Activated T-cell treated with anti-CD3 and anti-CD28 coated beads, Interleukin-2, amount 50 U/mL, for 72 hours (primary cell): Measurements from ENCODE around the gene EZH1. TPM values are rescaled to one million over a fixed set of nuclear protein-coding genes. Genes with fewer than 3 reads are reported as not detected.

ENCODE experiments used
- ATAC-seq, 2 donors: fragments of 150-1000 bp; cut with Tn5 transposase; replicated peaks in 1 of 2; 2 replicates each; pipeline ENCODE4 v1.10.0; 2021; ENCODE audit warnings: moderate library complexity in 2 of 2, mild to moderate bottlenecking in 1 of 2
- DNase-seq, 2 donors: peaks; one replicate each; pipeline ENCODE4 v3.0.0; 2021 to 2022; ENCODE audit warnings: mixed read lengths in 1 of 2
- H3K27ac Mint-ChIP-seq: one replicate; pipeline ENCODE4 v1.8.0; 2022; ENCODE audit warnings: mild to moderate bottlenecking, moderate library complexity, mixed read lengths
- H3K27me3 Mint-ChIP-seq: one replicate; pipeline ENCODE4 v1.8.0; 2022; ENCODE audit warnings: low read depth, mixed read lengths
- H3K36me3 Mint-ChIP-seq, 2 donors: one replicate each; pipeline ENCODE4 v1.8.0; 2022; ENCODE audit warnings: mixed read lengths in 2 of 2, mild to moderate bottlenecking in 1 of 2; ENCODE audit not compliant: insufficient read depth in 2 of 2
- H3K4me1 Mint-ChIP-seq: one replicate; pipeline ENCODE4 v1.8.0; 2022; ENCODE audit warnings: low read depth, mixed read lengths
- H3K4me3 Mint-ChIP-seq, 2 donors: one replicate each; pipeline ENCODE4 v1.8.0; 2022; ENCODE audit warnings: mild to moderate bottlenecking in 2 of 2, mixed read lengths in 2 of 2, moderate library complexity in 2 of 2
- H3K9me3 Mint-ChIP-seq, 2 donors: one replicate each; pipeline ENCODE4 v1.8.0; 2022; ENCODE audit warnings: mixed read lengths in 2 of 2
- total RNA-seq, 2 donors: library from RNA; stranded (reverse); gene quantifications; one replicate each; pipeline ENCODE4 v1.2.3, GENCODE V29; 2022

Gene EZH1
- total RNA-seq, 2 donors from 2014 or later = 40.9 to 45.9 TPM

- no peak overlapping the region for H3K27ac Mint-ChIP-seq
- H3K27me3 Mint-ChIP-seq = peaks cover 9% of the 10 kb centered on the region
- peaks cover 3 to 6% of the 10 kb centered on the region in 2 donors for H3K36me3 Mint-ChIP-seq
- ATAC-seq (no peak), DNase-seq (no peak)
- H3K4me1 Mint-ChIP-seq = no peaks in the 10 kb centered on the region
- H3K4me3 Mint-ChIP-seq = no peak overlapping the region
- H3K9me3 Mint-ChIP-seq = no peaks in the 10 kb centered on the region
Measured at GRCh38 chr17:42697108-42697811, 47.6 kb downstream of the EZH1 start.

GRCh38 chr17:42695500-42695899 is 49.3 kb downstream of the EZH1 start:
- no peak overlapping the region for H3K4me3 Mint-ChIP-seq
- no peaks in the 10 kb centered on the region for H3K9me3 Mint-ChIP-seq
- H3K36me3 Mint-ChIP-seq = peaks cover 0 to under 1% of the 10 kb centered on the region in 2 donors
- DNase-seq (no peak), ATAC-seq (no peak)
- H3K27ac Mint-ChIP-seq = no peak overlapping the region
- H3K27me3 Mint-ChIP-seq = no peaks in the 10 kb centered on the region
- no peaks in the 10 kb centered on the region for H3K4me1 Mint-ChIP-seq

GRCh38 chr17:42694524-42694923 is 50.3 kb downstream of the EZH1 start:
- Mint-ChIP-seq H3K36me3 (no peaks in the 10 kb centered on the region), H3K4me3 (no peak overlapping the region), H3K27ac (no peak overlapping the region), H3K27me3 (no peaks in the 10 kb centered on the region), H3K9me3 (no peaks in the 10 kb centered on the region), H3K4me1 (no peaks in the 10 kb centered on the region)
- DNase-seq (no peak), ATAC-seq (no peak)

GRCh38 chr17:42692489-42692888 is 52.4 kb downstream of the EZH1 start:
- Mint-ChIP-seq H3K36me3 (no peaks in the 10 kb centered on the region), H3K4me1 (no peaks in the 10 kb centered on the region), H3K9me3 (no peaks in the 10 kb centered on the region), H3K27ac (no peak overlapping the region), H3K4me3 (no peak overlapping the region), H3K27me3 (no peaks in the 10 kb centered on the region)
- no peak for DNase-seq
- ATAC-seq = no peak

- H3K27ac Mint-ChIP-seq = no peak overlapping the region
- peaks cover 1% of the 10 kb centered on the region for H3K27me3 Mint-ChIP-seq
- no peak overlapping the region for H3K4me3 Mint-ChIP-seq
- ATAC-seq (no peak), DNase-seq (no peak)
- no peaks in the 10 kb centered on the region for H3K36me3 Mint-ChIP-seq
- no peaks in the 10 kb centered on the region for H3K9me3 Mint-ChIP-seq
- H3K4me1 Mint-ChIP-seq = no peaks in the 10 kb centered on the region
Measured at GRCh38 chr17:42691021-42691545, 53.8 kb downstream of the EZH1 start.

- Mint-ChIP-seq H3K27ac (no peak overlapping the region), H3K27me3 (peaks cover 6% of the 10 kb centered on the region), H3K4me1 (no peaks in the 10 kb centered on the region), H3K4me3 (no peak overlapping the region), H3K36me3 (no peaks in the 10 kb centered on the region), H3K9me3 (no peaks in the 10 kb centered on the region)
- DNase-seq = no peak
- no peak for ATAC-seq
Measured at GRCh38 chr17:42690596-42690995, 54.2 kb downstream of the EZH1 start.

- DNase-seq (no peak), ATAC-seq (no peak)
- Mint-ChIP-seq H3K9me3 (no peaks in the 10 kb centered on the region), H3K36me3 (no peaks in the 10 kb centered on the region), H3K4me3 (no peak overlapping the region), H3K27me3 (peaks cover 34% of the 10 kb centered on the region), H3K27ac (no peak overlapping the region), H3K4me1 (peaks cover 13% of the 10 kb centered on the region)
Measured at GRCh38 chr17:42687707-42688320, 57.0 kb downstream of the EZH1 start.

GRCh38 chr17:42686520-42687128 is 58.2 kb downstream of the EZH1 start:
- H3K9me3 Mint-ChIP-seq = no peaks in the 10 kb centered on the region
- peaks cover 25% of the 10 kb centered on the region for H3K4me1 Mint-ChIP-seq
- no peaks in the 10 kb centered on the region for H3K36me3 Mint-ChIP-seq
- H3K4me3 Mint-ChIP-seq = no peak overlapping the region
- H3K27me3 Mint-ChIP-seq = peaks cover 46% of the 10 kb centered on the region
- H3K27ac Mint-ChIP-seq = no peak overlapping the region
- DNase-seq (no peak), ATAC-seq (no peak)

- peaks cover 51% of the 10 kb centered on the region for H3K27me3 Mint-ChIP-seq
- ATAC-seq = no peak
- no peak overlapping the region for H3K27ac Mint-ChIP-seq
- H3K4me3 Mint-ChIP-seq = no peak overlapping the region
- peaks cover 31% of the 10 kb centered on the region for H3K4me1 Mint-ChIP-seq
- H3K36me3 Mint-ChIP-seq = no peaks in the 10 kb centered on the region
- DNase-seq = no peak
- H3K9me3 Mint-ChIP-seq = no peaks in the 10 kb centered on the region
Measured at GRCh38 chr17:42685831-42686230, 59.0 kb downstream of the EZH1 start.

GRCh38 chr17:42684929-42685556 is 59.8 kb downstream of the EZH1 start:
- DNase-seq (no peak), ATAC-seq (no peak)
- H3K4me1 Mint-ChIP-seq = peaks cover 31% of the 10 kb centered on the region
- no peak overlapping the region for H3K27ac Mint-ChIP-seq
- H3K9me3 Mint-ChIP-seq = no peaks in the 10 kb centered on the region
- H3K36me3 Mint-ChIP-seq = no peaks in the 10 kb centered on the region
- H3K27me3 Mint-ChIP-seq = peaks cover 57% of the 10 kb centered on the region
- H3K4me3 Mint-ChIP-seq = no peak overlapping the region

- no peaks in the 10 kb centered on the region for H3K9me3 Mint-ChIP-seq
- peaks cover 57% of the 10 kb centered on the region for H3K27me3 Mint-ChIP-seq
- no peaks in the 10 kb centered on the region for H3K36me3 Mint-ChIP-seq
- H3K4me3 Mint-ChIP-seq = peak overlapping the region; percentile 20 to 84
- no peak for ATAC-seq
- no peak for DNase-seq
- peaks cover 44% of the 10 kb centered on the region for H3K4me1 Mint-ChIP-seq
- H3K27ac Mint-ChIP-seq = no peak overlapping the region
Measured at GRCh38 chr17:42683407-42684034, 61.3 kb downstream of the EZH1 start.

- Mint-ChIP-seq H3K27ac (no peak overlapping the region), H3K4me1 (peaks cover 49% of the 10 kb centered on the region), H3K4me3 (peak overlapping the region; percentile 84 to 86), H3K36me3 (no peaks in the 10 kb centered on the region), H3K27me3 (peaks cover 57% of the 10 kb centered on the region), H3K9me3 (no peaks in the 10 kb centered on the region)
- ATAC-seq (peak in 1 of 2 donors; percentile 21), DNase-seq (peak; percentile 50 to 54)
Measured at GRCh38 chr17:42682722-42683403, 62.0 kb downstream of the EZH1 start.
